ENCODE data around the gene CEND1.

DNA sequence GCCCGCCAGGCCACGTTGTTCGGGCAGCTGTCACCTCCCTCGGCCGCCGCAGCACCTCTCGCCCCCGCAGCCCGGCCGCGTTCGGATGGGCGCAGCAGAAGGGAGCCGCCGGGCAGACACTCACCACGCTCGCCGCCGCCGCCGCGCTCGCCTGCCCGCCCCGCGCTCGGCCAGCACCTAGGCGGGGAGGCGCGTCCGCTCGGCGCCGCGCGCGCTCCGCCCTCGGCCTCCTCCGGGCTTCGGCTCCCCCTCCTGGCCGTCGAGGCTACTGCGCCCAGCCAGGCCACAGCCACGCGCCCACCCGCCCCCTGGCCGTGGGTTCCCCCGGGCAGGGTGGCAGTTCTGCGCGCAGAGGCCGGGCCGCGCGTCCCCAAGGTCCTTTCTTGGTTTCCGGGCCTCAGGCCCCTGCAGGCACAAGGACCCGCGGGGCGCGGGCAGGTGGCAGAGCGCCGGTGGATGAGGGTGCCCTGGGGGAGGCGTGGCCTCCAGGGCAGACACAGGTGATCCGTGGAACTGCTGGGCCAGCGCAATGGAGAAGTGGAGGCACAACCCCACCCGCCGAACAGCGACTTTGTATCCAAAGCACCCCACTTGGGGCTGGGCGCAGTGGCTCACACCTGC is 8.3 kb upstream of the CEND1 start, which contains the start of gene SLC25A22:
- TF ChIP-seq, protein P1, sequence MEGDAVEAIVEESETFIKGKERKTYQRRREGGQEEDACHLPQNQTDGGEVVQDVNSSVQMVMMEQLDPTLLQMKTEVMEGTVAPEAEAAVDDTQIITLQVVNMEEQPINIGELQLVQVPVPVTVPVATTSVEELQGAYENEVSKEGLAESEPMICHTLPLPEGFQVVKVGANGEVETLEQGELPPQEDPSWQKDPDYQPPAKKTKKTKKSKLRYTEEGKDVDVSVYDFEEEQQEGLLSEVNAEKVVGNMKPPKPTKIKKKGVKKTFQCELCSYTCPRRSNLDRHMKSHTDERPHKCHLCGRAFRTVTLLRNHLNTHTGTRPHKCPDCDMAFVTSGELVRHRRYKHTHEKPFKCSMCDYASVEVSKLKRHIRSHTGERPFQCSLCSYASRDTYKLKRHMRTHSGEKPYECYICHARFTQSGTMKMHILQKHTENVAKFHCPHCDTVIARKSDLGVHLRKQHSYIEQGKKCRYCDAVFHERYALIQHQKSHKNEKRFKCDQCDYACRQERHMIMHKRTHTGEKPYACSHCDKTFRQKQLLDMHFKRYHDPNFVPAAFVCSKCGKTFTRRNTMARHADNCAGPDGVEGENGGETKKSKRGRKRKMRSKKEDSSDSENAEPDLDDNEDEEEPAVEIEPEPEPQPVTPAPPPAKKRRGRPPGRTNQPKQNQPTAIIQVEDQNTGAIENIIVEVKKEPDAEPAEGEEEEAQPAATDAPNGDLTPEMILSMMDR (IDR thresholded peaks at IDR 0.05; ENCODE audit: extremely low read depth in 1 of 2, insufficient read depth in 1 of 2, low read depth in 1 of 2, low read length in 2 of 2) = peak; percentile 71 to 77
- TF ChIP-seq EZH2 (IDR thresholded peaks at IDR 0.05; ENCODE audit: borderline replicate concordance, low read depth, low read length, severe bottlenecking) = no peak
